HG03039 (cell line): Measurements from ENCODE around the gene XPR1.

Source experiments
- ATAC-seq: cut with Tn5 transposase; IDR thresholded peaks from one replicate; pipeline ENCODE4 v1.9.1; 2021; ENCODE audit warnings: mild to moderate bottlenecking, moderate library complexity; ENCODE audit not compliant: unreplicated experiment

The XPR1 gene

GRCh38 chr1:180909462-180909976 lies 277.7 kb downstream of the XPR1 start:
- ATAC-seq: no peak

DNA sequence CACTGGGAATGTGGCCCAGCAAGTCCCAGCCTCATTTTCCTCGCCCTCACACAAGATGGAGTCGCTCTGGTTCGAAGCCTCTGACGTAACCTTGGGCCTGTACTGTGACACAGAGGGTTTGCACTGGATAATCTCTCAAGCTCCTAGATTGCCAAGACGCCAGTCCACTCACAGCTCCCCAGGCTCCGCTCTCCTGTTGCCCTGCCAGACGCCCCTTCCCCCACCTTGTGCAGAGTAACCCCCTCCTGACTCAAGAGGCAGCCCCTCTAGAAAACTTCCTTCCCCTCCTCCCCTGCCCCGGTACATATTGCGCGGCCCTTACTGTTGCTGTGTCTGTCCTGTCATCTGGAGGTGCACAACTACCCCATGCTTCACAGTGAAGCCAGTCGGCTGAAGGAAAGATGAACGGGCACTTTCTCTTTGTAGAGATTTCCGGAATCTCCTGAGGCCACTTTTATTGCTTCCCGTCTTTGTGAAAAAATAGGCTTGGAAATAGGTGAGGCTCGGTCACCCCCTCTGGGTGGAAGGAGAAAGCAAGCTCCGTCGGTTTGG lies 279.9 kb downstream of the XPR1 start:
- no peak for ATAC-seq

DNA sequence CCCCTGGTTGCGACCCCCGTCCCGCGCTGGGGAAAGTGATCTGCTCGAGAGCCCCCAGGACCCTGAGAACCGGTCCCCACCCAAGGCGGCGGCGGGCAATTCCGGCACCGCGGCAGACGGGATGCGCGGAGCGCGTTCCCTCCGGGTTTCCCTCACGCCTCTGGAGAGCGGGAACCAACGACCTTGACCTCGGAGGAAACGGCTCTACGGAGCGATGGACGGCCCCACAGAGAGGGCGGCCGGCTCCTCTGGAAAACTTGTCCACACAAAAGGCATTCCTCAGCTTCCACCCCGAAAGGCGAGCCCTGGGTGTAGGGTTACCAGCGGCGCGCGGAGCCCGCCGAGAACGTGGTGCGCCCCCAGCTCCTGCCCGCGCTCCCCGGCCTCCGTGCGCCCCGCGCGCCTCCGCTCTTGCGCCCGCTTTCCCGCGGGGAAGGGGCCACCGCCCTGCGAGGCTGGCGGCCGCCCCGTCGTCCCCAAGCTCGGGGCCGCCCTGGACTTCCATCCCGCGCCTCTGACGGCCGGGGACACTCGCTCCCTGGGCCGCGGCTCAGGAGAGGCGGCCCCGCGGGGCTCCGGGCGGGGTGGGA lies 280.5 kb downstream of the XPR1 start:
- ATAC-seq: no peak

GRCh38 chr1:180912801-180913565 lies 281.2 kb downstream of the XPR1 start, which contains the start of gene KIAA1614:
Gene KIAA1614 (plus strand): TSS chr1:180912897. CDS start chr1:180913244, 347 bp downstream.
- ATAC-seq: no peak

DNA sequence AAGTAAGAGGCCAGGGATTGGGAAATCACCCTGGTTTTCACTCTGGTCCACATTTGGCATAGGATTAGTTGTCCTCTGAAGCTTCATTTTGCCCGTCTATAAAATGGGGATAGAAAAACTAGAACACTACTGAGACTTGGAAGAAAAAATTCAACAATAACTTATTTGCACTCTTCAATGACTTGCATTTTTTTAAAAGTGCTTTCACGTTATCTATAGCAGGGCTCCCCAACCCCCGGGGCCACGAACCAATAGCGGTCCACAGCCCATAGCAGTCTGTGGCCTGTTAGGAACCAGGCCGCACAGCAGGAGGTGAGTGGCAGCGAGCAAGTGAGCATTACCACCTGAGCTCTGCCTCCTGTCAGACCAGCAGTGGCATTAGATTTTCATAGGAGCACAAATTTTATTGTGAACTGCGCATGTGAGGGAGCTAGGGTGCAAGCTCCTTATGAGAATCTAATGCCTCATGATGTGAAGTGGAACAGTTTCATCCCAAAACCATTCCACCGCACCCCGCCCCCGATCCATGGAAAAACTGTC lies 283.7 kb downstream of the XPR1 start:
- ATAC-seq: no peak

DNA sequence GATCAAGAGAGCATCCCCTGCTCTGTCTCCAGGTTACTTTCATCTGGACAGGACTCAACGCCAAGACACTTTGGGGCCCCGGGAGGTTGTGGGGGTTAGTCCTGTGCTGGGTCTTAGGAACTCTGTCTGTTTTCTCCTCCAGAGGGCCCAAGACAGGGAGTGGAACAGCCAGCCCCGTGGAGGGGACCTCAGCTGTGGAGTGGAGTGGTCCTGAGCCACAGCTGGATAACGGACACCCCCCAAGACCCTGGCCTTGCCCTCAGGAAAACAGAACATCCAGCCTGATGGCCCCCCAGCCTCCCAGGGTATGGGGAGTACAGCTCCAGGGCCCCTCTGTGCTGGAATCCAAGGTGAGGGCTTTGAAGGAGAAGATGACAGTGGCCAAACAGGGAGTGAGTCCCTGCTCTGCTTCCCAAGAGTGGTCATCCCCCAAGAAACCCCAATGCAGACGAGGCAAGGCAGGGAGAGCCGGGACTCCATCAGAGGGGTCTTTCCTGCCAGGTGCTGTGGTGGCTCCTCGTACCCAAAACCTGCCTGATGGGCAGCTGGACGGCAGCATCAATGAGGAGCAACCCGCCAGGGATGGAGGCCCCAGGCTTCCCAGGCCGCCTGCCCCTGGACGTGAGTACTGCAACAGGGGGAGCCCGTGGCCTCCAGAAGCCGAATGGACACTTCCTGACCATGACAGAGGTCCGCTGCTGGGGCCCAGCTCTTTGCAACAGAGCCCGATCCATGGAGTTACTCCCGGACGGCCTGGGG lies 284.4 kb downstream of the XPR1 start:
- ATAC-seq: no peak

DNA sequence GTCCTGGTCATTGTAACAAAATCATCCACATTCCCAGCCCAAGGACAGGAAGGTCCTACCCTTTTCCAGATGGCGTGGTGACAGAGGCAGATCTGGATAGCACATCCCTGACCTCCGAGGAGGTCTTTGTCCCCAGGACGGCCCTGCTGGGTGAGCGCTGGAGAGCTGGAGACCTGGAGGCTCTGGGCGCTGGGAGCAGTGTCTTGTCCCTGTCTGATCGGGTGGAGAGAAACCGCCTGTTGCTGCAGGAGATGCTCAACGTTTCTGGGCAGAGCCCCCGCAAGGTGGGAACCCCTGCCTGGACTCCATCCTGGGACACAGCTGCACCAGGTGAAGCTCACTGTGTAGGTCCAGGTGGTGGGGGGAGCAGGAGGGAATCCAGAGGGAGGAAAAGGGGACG lies 284.9 kb downstream of the XPR1 start:
- ATAC-seq: no peak

DNA sequence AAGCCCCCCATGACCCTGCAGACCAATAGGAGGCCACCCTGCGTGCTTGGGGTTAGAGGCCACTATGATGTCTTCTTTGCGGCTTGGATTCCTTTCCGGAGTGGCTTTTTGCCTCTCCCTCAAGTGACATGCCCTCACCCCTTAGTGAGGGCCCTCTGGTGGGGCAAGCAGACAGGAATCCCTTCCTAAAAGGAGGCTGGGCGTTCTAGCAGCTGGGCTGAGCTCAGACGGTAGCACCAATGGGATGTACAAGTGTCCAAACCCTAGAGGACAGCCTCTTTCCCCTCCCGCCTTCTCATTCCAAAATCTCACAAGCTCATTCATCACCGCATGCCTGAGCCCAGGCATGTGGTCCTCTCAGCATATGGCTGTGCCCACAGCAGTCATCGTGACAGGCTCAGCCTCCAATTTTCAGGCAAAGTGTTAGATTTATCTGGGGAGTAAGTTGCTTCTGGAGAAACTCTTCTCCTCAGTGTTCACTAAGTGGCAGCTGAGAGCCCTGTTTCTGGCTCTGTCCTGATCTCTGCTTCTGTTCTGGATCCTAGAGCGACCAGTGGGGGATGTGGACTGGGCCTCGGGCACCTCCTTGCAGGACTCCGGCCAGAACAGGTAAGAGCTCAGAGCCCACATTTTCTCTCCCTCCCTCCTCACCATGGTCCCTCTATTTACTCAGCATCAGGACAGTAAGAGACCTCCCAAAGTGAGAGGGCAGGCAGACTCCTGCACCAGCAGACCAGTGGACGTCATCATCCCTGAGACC lies 285.7 kb downstream of the XPR1 start:
- no peak for ATAC-seq

- ATAC-seq: peak; percentile 48
Measured at GRCh38 chr1:180918519-180918918, 286.7 kb downstream of the XPR1 start.

DNA sequence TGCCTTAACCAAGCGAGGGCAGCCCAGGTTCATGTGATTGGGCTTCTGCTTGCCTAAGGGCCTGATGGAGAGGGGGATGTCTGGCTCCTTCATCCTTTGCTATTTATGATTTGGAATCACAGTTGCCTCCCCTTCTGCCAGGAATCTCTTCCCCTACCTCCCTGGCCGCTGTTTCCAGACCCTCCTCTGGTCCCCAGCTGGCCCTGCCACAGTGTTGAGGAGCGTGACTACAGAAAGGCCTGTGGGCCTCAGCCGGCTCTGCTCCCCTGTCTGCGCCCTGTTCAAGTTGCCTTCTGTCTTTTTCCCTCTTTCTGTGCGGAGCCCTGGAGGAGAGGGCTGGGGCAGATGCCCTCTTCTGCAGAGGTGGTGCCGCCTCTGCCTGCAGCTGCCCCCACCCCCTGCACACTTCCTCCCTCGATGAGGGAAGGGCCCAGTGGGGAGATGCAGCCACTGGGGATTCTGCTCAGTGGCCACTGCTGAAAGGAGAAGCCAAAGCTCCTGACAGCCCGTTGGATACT lies 287.4 kb downstream of the XPR1 start:
- ATAC-seq: no peak

DNA sequence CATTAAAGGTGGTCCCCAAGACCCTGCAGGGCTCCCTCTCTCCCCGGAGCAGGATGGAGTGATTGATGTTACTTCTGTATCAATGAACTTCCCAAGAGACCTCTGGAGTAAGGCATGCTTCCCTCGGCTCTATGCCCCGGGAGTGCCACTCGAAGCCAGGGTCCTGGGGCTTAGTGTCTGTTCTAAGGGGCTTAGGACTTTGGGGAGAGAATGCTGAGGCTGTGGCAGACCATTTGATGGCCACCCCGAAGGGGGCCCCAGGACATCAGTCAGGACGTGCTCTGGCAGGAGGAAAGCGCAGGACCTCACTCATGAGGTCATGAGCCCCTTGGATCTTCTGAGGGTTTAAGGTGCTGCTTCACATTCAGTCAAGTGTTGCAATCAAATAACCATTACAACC lies 288.4 kb downstream of the XPR1 start:
- no peak for ATAC-seq

DNA sequence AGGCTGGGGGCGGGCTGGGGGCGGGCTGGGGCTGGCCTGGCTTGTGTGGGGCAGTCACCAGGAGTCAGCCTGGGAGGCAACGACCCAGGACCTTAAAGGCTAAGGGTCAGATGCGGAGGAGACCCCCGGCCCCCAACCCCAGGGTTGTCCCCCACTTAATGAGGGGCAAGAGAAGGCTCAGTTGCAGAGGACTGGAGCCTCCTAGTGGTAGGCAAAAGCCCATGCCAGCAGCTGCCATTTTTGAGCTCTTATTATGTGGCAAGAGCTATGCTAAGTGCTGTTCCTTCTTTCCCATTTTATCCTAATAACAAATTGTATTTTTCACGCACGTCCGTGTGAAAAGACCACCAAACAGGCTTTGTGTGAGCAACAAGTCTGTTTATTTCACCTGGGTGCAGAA lies 288.9 kb downstream of the XPR1 start:
- no peak for ATAC-seq

DNA sequence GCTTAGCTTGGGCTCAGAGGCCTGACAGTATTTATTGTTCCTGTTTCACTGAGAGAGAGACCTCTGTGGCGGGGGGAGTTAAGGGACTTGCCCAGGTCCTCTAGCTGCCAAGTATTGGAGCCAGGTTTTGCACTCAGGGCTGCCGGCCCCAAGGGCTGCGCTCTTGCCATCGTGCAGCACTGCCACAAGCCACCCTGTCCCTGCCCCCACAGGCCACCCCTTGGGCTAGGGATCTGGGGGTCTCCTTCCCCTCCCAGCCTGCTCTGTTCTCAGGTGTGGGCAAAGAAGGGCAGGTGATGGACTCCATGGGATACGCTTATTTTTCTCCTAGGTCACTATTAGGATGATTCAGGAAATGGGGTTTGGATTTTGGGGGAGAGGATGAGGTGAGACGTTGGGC lies 289.6 kb downstream of the XPR1 start:
- ATAC-seq: no peak

DNA sequence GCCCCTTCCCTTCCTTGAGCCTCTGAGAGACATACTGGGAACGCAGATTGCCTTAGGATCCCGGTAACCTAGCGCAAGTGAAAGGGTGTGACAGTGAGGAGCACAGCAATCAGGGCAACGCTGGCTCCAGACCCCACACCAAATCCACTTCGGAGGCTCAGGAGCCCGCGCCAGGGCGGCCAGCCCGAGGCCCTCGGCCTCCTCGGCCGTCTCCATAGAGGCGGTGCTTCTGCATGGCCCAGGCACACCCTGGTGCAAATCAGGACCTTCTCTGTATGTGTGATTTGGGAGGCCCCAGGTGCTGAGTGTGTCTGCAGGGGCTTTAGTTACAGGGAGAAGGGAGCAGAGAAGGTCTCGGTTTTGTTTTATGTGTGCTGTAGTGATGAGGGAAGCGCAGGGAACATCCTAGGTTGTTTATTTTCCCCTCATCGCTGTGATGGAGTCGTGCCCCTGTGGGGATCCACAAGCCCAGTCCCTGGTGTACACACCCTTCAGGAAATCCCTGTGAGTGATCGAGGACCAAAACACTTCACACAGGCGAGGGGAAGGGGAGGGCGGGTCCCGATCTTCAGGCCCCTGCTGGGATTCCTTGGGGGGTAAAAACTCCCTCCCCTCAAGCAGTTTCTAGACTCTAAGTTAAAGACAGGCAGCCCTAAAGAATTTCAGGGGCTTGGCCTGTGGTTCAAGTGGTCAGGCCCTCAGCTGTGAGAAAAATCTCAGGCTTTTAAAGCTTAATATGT lies 290.2 kb downstream of the XPR1 start:
- no peak for ATAC-seq

GRCh38 chr1:180922631-180923015 lies 290.8 kb downstream of the XPR1 start:
- ATAC-seq: no peak

GRCh38 chr1:180923021-180923841 lies 291.4 kb downstream of the XPR1 start:
- ATAC-seq: no peak

DNA sequence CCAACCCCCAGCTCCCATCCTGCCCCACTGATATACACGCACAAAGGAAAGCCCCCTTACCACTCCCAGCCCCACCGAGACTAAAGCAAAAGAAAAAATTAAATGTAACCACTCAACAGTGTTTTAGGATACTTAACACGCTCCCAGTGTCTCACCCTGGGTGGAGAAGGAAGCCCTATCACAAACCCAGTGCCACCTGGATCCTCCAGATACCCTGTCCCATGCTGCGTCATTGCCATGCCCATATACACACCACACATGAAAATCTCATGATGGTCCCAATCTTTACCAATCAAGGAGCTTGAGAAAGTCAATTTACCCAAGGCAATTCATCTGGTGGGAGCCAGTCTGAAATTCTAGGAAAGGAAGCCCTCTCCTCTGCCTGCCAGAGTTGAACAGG lies 292.1 kb downstream of the XPR1 start:
- no peak for ATAC-seq

GRCh38 chr1:180924939-180925338 lies 293.1 kb downstream of the XPR1 start:
- no peak for ATAC-seq
